T-helper 9 cell (primary cell): ENCODE results near the gene HECW1.
"Not testable (repeated sequence)": the region's sequence is repeated elsewhere in the genome, so short reads cannot be mapped to it uniquely, and the experiment has no call there.

Experiments used
- DNase-seq: peaks from one replicate; pipeline ENCODE4 v3.0.0-alpha.2; 2020

HECW1 gene

GRCh38 chr7:43557831-43558495, 445.5 kb downstream of the HECW1 start:
- DNase-seq: no peak

GRCh38 chr7:43559171-43559945, 446.9 kb downstream of the HECW1 start:
- DNase-seq: no peak

GRCh38 chr7:43559946-43560335, 447.5 kb downstream of the HECW1 start:
- DNase-seq: no peak

- DNase-seq: no peak
These were observed 448.4 kb downstream of the HECW1 start for GRCh38 chr7:43560742-43561330.

- no peak for DNase-seq
These were observed 449.9 kb downstream of the HECW1 start for GRCh38 chr7:43562383-43562782.

GRCh38 chr7:43565786-43566185, 453.3 kb downstream of the HECW1 start:
- DNase-seq: no peak

GRCh38 chr7:43568529-43568928, 456.1 kb downstream of the HECW1 start:
- DNase-seq: no peak

- no peak for DNase-seq
These were observed 457.0 kb downstream of the HECW1 start for GRCh38 chr7:43569424-43569823.

- no peak for DNase-seq
These were observed 458.4 kb downstream of the HECW1 start for GRCh38 chr7:43570688-43571365.

GRCh38 chr7:43572516-43573049, 460.1 kb downstream of the HECW1 start:
- no peak for DNase-seq

GRCh38 chr7:43573832-43574231, 461.4 kb downstream of the HECW1 start:
- not testable (repeated sequence) for DNase-seq

GRCh38 chr7:43575506-43575905, 463.1 kb downstream of the HECW1 start:
- no peak for DNase-seq

GRCh38 chr7:43576241-43576640, 463.8 kb downstream of the HECW1 start:
- DNase-seq: no peak

- no peak for DNase-seq
These were observed 465.1 kb downstream of the HECW1 start for GRCh38 chr7:43577485-43577951.

- peak; percentile 91 for DNase-seq
These were observed 470.3 kb downstream of the HECW1 start, which contains the start of gene STK17A for GRCh38 chr7:43582503-43583423. TSS of gene STK17A (plus strand) at chr7:43583108. CDS start at chr7:43583244, 136 bp downstream.

GRCh38 chr7:43583424-43584194, 471.2 kb downstream of the HECW1 start:
- DNase-seq: peak; percentile 61

GRCh38 chr7:43584195-43584586, 471.7 kb downstream of the HECW1 start:
- DNase-seq: no peak

GRCh38 chr7:43584733-43585132, 472.3 kb downstream of the HECW1 start:
- DNase-seq: not testable (repeated sequence)

GRCh38 chr7:43585562-43585961, 473.1 kb downstream of the HECW1 start:
- DNase-seq: no peak

GRCh38 chr7:43586251-43586900, 473.9 kb downstream of the HECW1 start:
- no peak for DNase-seq
